WERI-Rb-1 (cell line): Measurements from ENCODE around the gene VAV2.

Source experiments
- DNase-seq: peaks from one replicate; pipeline ENCODE4 v3.0.0-alpha.2; 2020
- H3K27ac ChIP-seq: fragments of 250-450 bp; sonication (Bioruptor Pico); 2 replicates; pipeline ENCODE4 v1.5.1; 2020; ENCODE audit warnings: mild to moderate bottlenecking, moderate library complexity
- H3K27me3 ChIP-seq: fragments of 250-450 bp; sonication (Bioruptor Pico); 2 replicates; pipeline ENCODE4 v1.5.1; 2021; ENCODE audit warnings: mild to moderate bottlenecking, low read depth, moderate library complexity; ENCODE audit not compliant: insufficient read depth, severe bottlenecking
- H3K36me3 ChIP-seq: fragments of 250-450 bp; sonication (Bioruptor Pico); 2 replicates; pipeline ENCODE4 v1.5.1; 2020; ENCODE audit warnings: mild to moderate bottlenecking, moderate library complexity
- H3K4me3 ChIP-seq: 2 replicates; pipeline ENCODE4 v1.5.1; 2011; ENCODE audit warnings: low read depth, mild to moderate bottlenecking, control low read depth, low read length
- H3K9me3 ChIP-seq: fragments of 250-450 bp; sonication (Bioruptor Pico); 2 replicates; pipeline ENCODE4 v1.5.1; 2021; ENCODE audit warnings: mild to moderate bottlenecking, moderate library complexity; ENCODE audit not compliant: severe bottlenecking
- TF ChIP-seq, protein P1 (sequence below): IDR thresholded peaks from 2 replicates; pipeline ENCODE4 v1.5.1; 2011; ENCODE audit warnings: low read depth, mild to moderate bottlenecking, control low read depth, inconsistent platforms, low read length

The VAV2 gene

DNA sequence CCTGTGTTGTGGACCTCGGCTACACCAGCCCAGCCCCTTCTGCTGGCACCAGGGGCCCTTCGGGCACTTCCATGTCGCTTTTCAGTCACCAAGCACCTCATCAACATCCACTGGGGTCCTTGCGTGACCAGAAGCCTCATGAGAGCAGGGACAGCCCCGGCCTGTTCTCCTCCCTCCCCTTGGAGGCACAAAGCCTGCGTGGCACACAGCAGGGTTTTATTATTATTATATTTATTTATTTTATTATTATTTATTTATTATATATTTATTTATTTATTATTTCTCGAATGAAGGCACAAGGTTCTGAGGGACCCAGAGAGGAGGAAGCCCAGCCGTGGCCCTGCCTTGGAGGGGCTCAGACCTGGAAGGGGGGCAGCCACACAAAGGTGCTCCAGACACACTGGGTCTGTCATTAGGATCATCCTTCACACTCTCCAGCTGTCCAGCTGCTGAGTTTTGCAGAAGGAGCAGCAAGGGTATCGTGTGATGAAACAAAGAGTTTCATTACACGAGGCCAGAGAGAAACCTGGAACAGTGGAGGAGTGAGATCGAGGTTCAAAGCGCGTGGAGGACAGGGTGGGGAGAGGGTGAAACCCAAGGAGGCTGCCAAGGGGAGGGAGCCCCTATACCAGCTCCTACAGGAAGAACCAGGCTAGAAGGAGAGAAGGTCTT is 5.2 kb downstream of the VAV2 start:
- H3K27me3 ChIP-seq, result no peaks in the 10 kb centered on the region
- no peak for DNase-seq
- H3K4me3 ChIP-seq, result no peak overlapping the region
- H3K9me3 ChIP-seq, result no peaks in the 10 kb centered on the region
- TF ChIP-seq, protein P1, sequence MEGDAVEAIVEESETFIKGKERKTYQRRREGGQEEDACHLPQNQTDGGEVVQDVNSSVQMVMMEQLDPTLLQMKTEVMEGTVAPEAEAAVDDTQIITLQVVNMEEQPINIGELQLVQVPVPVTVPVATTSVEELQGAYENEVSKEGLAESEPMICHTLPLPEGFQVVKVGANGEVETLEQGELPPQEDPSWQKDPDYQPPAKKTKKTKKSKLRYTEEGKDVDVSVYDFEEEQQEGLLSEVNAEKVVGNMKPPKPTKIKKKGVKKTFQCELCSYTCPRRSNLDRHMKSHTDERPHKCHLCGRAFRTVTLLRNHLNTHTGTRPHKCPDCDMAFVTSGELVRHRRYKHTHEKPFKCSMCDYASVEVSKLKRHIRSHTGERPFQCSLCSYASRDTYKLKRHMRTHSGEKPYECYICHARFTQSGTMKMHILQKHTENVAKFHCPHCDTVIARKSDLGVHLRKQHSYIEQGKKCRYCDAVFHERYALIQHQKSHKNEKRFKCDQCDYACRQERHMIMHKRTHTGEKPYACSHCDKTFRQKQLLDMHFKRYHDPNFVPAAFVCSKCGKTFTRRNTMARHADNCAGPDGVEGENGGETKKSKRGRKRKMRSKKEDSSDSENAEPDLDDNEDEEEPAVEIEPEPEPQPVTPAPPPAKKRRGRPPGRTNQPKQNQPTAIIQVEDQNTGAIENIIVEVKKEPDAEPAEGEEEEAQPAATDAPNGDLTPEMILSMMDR, result no peak
- H3K36me3 ChIP-seq, result peaks cover 6% of the 10 kb centered on the region
- no peak overlapping the region for H3K27ac ChIP-seq

DNA sequence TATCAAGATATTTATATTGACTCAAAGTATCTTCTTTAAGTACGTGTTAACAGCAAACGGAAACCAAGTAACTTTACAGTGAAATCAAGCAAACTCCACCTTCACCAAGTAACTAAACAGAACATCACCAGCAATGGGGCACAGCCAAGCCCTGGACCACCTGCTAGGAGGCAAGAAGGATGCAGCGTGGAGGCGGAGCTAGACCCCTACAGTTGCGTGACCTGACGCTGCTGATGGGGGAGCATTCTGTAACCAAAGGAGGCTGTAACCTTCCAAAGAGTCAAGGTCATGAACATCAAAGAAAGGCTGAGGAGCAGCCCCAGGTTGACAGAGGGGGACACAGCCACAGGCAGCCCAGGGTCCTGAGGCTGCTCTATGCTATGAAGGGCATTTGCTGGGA is 6.1 kb downstream of the VAV2 start:
- DNase-seq, result no peak
- TF ChIP-seq, protein P1, result no peak
- H3K36me3 ChIP-seq, result peaks cover 6% of the 10 kb centered on the region
- no peaks in the 10 kb centered on the region for H3K9me3 ChIP-seq
- H3K4me3 ChIP-seq, result no peak overlapping the region
- no peak overlapping the region for H3K27ac ChIP-seq
- H3K27me3 ChIP-seq, result no peaks in the 10 kb centered on the region

DNA sequence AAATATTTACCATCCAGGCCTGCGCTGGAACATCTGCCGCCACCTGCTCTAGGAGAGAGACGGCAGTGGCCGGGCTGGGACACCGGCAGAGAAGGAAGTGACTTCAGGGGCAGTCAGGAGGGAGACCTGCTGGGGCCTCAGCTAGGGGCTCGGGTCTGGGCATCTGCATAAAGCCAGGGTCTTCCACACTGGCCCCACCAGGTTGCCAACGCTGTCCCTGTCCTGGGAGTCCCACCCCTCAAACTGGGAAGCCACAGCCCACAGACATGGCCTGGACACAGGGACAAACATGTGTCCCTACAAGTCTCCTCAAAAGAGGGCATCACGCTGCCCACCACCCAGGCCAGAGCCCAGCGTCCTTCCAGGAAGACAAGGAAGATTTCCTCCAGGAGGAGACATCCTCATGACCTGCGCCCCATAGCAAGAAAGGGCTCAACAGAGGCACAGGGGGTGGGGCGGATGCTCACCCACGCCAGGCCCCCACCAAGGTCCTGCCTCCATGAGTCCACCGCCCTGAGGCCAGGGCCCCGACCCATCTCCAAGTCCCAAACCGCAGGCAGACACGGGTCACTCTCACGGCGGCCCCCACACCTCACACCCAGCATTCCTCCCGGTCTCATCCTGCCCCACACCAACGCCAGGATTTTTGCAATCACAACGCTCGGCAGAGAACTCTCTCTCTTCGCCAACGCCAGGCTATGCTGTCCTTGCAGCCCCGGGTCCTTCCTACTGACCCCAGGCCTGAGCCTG is 9.0 kb downstream of the VAV2 start:
- no peaks in the 10 kb centered on the region for H3K9me3 ChIP-seq
- no peak overlapping the region for H3K27ac ChIP-seq
- H3K36me3 ChIP-seq, result peaks cover 6% of the 10 kb centered on the region
- TF ChIP-seq, protein P1, result no peak
- H3K27me3 ChIP-seq, result no peaks in the 10 kb centered on the region
- DNase-seq, result no peak
- H3K4me3 ChIP-seq, result no peak overlapping the region

DNA sequence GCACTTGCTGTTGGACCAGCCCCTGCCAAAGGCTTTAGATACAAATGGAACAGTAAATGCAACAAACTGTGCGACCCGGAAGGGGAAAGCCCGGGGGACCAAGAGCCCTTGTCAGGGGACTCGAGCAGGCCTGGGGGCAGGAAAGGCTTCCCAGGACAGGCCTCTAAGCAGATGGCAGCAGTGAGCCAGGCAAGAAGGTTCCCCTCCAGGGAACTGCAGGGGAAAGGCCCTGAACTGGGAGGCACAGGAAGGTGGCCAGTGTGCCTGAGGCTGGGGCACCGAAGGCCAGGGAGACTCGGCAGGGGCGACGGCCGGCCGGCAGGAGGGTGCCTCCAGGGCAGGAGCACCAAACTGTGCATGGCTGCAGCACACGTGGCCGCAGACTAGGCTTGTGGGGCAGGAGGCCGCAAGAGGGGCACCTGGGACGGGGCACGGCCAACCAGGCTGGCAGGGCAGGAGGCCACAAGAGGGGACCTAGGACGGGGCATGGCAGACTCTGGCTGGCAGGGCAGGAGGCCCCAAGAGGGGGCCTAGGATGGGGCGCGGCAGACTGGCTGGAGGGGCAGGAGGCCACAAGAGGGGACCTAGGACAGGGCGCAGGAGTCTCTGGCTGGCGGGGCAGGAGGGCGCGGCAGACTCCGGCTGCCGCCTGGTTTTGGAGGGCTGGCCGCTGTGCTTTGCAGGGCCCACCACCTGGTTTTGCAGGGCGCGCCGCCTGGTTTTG is 10.0 kb downstream of the VAV2 start:
- Histone ChIP-seq H3K27me3 (no peaks in the 10 kb centered on the region), H3K4me3 (no peak overlapping the region), H3K27ac (no peak overlapping the region), H3K36me3 (peaks cover 4% of the 10 kb centered on the region), H3K9me3 (no peaks in the 10 kb centered on the region)
- DNase-seq, result no peak
- TF ChIP-seq, protein P1, result 0 out of 2 replicates have a peak, but pooled peaks have one; percentile 22

DNA sequence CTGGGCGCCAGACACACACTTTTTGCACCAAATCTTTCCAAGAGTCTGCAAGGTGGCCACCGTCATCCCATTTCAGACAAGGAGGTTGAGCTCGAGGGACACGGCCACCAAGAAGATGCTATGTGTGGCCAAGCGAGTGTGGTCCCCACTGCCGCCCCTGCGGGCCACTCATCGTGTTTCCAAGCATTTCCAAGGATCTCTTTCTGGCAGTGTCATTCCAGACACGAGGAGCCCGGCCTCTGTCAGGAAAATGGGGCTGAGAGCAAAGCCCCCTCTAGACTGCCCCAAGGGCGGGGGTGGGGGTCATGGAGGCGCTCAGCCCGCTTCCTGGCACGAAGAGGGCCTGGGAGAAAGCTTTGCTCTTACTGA is 10.6 kb downstream of the VAV2 start:
- H3K4me3 ChIP-seq, result no peak overlapping the region

More for the DNA sequence above, 10.6 kb downstream of the VAV2 start:
- TF ChIP-seq, protein P1, result no peak
- Histone ChIP-seq H3K27me3 (no peaks in the 10 kb centered on the region), H3K27ac (no peak overlapping the region), H3K36me3 (peaks cover 4% of the 10 kb centered on the region), H3K9me3 (no peaks in the 10 kb centered on the region)
- DNase-seq, result no peak
